ENCODE measurements around the gene THRB.

THRB gene

DNA sequence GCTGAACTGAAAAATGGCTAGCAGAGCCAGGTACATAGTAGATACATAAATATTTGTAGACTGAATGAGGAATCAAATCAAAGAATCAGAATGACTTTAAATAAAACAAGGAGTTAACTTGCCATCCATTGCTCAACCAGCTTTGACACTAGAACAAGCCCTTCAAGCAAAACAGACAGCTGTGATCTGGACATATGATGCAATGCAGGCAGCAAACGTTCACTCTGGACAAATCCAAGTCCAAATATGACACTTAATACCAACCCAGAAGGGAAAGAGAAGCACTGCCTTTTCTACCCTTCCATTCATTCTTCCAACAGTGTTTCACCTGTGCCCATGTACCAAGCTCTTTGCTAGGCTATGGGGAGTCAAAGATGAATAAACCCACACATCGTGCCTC lies 4.5 kb downstream of the THRB start:
- peak in 1 of 4 experiments; percentile 17 for DNase-seq

- no peak for DNase-seq
Observed at GRCh38 chr3:24487325-24488262, 7.1 kb downstream of the THRB start.

DNA sequence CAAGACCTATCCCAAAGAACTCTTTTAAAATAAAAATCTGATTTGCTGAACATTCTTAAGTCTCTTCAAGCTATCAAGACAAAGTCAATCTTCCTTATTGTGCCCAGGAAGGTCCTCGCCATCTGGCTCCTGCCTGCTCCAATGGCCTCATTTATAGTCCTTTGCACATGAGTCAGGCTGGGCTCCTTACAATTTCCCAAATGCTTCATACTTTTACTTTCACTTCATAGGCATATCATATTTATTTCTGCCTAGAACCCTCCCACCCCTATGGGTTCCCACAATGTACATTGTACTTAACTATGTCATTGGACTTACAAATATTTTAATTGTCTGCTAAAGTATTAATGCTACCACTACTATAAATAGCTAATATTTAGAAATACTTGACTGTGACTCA lies 9.1 kb downstream of the THRB start:
- DNase-seq = no peak

DNA sequence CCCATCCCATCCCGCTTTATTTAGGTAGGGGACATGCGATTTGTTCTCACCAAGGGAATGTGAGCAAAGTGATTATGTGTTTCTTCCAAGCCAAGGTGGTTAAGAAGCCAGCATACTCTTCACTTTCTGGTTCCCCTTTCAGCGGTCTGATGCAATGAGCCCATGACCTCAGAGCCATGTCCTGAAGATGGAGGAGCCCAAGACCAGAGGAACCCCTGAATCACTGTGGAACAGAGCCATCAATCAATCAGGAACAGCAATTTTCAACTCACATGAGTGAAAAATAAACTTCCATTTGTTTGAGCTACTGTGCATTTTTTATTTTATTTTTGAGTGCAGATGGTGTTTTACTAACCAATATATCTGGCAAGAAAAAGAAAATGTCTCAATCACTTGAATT lies 10.8 kb downstream of the THRB start:
- peak; percentile 77 to 86 (median 81) for DNase-seq

DNA sequence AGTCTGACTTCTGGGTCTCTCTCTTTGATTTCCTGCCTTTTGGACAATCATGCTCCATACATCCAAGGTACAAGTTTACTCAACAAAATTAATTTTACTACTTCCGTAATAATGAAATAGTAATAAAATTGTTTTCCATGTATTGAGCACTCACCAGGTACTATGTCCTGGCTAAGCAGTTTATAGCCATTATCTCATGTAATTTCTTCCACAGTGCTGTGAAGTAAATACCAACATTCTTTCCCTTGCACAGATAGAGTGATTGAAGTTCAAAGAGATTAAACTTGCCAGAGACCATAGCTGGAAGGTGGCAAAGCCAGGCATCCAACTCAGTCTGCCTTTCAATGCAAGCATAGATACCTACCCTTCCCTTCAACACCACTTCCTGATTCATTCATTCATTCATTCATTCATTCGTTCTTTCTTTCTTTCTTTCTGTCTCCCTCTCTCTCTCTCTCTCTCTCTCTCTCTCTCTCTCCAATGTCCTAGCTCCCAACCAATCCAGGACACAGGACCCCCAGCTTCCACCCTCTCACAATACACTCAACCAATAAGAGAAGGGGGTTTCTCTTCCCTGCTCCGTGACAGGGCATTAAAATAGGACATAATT lies 12.4 kb downstream of the THRB start:
- DNase-seq = no peak

- DNase-seq = no peak
Observed at GRCh38 chr3:24481193-24481592, 13.5 kb downstream of the THRB start.

GRCh38 chr3:24480497-24480896 lies 14.2 kb downstream of the THRB start:
- DNase-seq = no peak

DNA sequence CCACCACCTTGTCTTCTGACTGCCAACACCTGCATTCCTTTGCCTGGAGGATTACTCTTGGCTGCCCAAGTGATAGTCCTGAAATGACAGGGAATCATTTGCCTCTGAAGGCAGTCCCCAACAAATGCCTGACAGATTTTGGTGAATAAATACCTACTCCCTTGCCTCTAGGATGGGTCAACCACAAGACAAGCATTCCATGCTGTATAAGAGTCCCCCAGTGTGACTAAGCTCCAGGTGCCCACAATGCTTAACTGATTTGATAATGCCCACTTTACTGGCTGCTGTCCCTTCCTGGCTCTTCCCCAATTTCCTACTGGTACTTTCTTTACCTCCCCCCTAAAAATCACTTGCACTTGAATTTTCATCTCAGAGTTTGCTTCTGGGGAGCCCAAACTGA lies 14.8 kb downstream of the THRB start:
- no peak for DNase-seq

- no peak for DNase-seq
Observed at GRCh38 chr3:24476871-24477656, 17.6 kb downstream of the THRB start.

DNA sequence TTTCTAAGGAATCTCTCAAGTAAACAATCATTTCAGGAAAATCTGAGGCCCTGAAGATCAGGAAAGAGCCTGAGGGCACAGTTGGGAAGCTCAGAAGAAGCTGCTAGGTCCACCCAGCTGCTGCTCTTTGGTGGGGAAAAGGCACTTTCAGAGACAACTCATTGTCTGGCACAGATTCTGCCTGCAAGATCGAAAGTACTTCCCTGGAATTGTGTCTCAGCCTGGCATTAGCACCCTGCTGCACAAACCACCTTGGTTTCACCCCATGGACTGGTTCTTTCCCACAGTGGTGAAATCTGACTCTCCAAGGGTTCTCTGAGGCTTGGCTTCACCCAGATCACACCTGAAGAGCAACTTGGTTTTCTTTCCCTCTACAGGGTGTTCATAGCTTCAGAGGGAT lies 18.7 kb downstream of the THRB start:
- no peak for DNase-seq

GRCh38 chr3:24474862-24475261 lies 19.8 kb downstream of the THRB start:
- no peak for DNase-seq

- DNase-seq = no peak
Observed at GRCh38 chr3:24472358-24472757, 22.3 kb downstream of the THRB start.

GRCh38 chr3:24471486-24471885 lies 23.2 kb downstream of the THRB start:
- DNase-seq = no peak

- no peak for DNase-seq
Observed at GRCh38 chr3:24470277-24470676, 24.4 kb downstream of the THRB start.

DNA sequence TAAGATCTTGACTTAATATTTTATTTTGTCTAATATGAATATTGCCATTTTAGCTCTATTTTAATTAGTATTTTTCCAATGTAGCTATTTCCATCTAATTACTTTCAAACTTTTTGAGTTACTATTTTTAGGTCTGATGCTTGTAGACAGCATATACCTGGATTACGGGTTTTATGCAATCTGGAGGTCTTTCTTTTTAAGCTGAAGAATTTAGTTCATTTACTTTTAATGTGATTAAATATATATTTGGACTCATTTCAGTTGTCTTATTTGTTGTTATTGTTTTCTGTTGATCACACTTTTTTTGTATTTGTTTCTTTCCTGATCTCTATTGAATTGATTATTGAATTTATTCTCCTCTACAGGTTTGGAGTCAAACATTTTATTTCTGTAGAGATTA lies 30.3 kb downstream of the THRB start:
- DNase-seq = no peak

DNA sequence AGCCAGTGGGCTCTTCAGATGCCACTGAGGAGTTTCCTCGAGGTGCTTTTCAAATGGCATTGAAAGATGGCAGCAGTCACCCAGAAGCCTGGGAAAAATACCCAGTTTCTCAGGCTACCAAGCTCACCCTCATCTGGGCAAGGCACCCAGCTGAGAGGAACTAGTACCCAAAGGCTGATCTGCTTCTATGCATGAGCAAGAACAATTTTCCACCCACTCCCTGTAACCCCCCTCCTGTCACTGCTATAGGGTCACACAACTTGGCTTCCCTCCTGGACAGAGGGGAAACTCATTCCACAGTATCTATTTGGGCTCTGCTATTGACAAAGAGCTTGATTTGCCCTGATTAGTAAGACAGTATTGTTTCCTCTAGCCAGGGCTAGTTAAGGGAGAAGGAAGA lies 31.9 kb downstream of the THRB start:
- DNase-seq = peak in 1 of 4 experiments; percentile 7

DNA sequence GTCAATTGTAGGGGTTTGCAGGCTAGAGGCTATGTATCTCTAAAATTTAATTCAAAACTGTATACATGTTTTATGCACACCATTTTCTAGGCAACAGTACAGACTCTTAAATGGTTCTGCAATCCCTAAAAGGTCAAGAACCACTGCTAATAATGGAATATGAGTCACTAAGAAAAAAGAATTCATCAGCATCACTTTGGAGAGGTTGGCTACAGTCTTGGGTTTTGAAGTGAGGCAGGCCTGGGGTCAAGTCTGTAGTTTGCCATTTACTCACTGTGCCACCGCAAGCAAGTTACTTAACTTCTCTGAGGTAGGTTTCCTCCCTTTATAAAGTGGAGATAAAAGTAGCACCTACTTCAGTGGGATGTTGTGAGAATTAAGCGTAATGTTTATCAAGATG lies 33.7 kb downstream of the THRB start:
- DNase-seq = peak in 3 of 4 experiments; percentile 7 to 46 (median 22)

GRCh38 chr3:24457719-24458118 lies 36.9 kb downstream of the THRB start:
- no peak for DNase-seq

DNA sequence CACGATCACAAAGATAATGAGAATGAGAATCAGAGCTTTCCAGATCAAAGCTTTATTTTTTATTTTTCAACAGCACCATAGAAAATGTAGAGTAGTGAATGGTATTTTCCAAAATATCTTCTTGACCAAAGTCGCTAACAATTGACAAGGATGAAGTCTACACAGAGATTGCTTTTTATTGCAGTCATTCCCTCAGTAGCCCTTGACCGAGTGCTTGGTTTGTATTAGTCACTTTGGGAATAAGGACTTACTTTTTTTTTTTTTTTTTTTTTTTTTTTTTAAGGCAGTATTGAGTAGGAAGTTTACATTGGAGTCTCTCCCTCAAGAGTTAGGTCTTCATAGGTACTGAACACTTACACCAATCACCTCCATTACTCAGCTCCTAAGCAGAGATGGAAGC lies 39.8 kb downstream of the THRB start:
- DNase-seq = no peak

- no peak for DNase-seq
Observed at GRCh38 chr3:24454393-24454792, 40.3 kb downstream of the THRB start.

DNA sequence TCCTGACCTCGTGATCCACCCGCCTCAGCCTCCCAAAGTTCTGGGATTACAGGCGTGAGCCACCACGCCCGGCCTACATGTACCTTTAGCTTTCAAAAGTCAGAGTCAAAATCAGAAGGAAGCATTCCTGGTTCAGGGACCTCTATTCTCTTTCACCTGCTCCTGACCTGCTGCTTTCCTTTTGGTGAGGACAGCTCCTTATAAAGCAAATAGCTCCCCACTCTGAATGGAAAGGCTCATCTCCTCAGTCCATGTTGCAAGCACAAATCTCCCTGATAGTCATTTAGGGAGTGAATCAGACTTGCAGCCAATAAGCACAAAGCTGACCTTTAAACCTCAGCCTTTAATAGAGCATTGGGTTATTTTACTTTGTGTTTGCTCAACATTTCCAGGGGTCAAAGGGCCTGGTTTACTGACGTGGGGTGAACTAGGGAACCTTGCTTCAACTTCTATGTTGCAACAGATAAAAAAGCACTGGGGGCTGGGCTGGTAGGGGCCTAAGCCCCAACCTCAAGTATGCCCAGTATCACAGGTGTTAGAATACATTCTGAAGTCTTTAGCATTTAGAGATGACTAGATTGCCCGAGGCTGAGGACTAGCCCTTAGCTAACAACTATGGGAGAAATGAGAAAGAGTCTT lies 43.1 kb downstream of the THRB start:
- peak in 2 of 4 experiments; percentile 20 to 57 for DNase-seq

GRCh38 chr3:24450160-24450907 lies 44.3 kb downstream of the THRB start:
- peak in 1 of 4 experiments; percentile 5 for DNase-seq

All from suppressor macrophage (primary cell).